Cortex of kidney (tissue), 1 donor: ENCODE measurements around the gene IL17RC.
"Not testable (repeated sequence)": the region's sequence is repeated elsewhere in the genome, so short reads cannot be mapped to it uniquely, and the experiment has no call there.

ENCODE experiments used
- DNase-seq: peaks from one replicate; lab custom pipeline; 2025; lab: John Stamatoyannopoulos, UW

The IL17RC gene

DNA sequence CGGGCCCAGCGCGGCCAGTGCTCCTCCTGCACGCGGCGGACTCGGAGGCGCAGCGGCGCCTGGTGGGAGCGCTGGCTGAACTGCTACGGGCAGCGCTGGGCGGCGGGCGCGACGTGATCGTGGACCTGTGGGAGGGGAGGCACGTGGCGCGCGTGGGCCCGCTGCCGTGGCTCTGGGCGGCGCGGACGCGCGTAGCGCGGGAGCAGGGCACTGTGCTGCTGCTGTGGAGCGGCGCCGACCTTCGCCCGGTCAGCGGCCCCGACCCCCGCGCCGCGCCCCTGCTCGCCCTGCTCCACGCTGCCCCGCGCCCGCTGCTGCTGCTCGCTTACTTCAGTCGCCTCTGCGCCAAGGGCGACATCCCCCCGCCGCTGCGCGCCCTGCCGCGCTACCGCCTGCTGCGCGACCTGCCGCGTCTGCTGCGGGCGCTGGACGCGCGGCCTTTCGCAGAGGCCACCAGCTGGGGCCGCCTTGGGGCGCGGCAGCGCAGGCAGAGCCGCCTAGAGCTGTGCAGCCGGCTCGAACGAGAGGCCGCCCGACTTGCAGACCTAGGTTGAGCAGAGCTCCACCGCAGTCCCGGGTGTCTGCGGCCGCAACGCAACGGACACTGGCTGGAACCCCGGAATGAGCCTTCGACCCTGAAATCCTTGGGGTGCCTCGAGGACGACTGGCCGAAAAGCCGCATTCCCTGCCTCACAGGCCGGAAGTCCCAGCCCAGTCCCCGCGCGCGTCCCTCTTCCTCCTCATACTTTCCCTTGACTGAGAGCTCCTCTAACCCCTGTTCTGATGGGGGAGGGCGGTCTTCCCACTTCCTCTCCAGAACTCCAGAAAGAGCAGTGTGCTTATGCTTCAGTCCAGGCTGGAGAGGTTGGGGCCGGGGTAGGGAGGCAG is 1.4 kb upstream of the IL17RC start:
- no peak for DNase-seq

GRCh38 chr3:9916346-9916733 is 558 bp upstream of the IL17RC start:
- no peak for DNase-seq

DNA sequence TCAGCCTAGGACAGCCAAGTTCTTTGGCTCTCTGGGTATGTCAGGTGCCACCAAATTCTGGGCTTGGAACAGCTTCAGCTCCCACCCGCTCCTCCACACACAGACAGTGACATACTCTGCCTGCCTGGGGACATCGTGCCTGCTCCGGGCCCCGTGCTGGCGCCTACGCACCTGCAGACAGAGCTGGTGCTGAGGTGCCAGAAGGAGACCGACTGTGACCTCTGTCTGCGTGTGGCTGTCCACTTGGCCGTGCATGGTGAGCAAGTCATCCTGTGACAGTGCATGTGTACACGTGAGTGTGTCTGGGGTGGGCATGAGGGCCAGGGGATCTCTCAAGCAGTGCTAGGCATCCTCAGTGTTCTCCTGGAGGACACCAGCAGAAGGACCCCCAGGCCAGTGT is 922 bp downstream of the IL17RC start:
- DNase-seq: no peak

GRCh38 chr3:9918261-9919038 is 1.6 kb downstream of the IL17RC start:
- no peak for DNase-seq

- DNase-seq: no peak
Measured at GRCh38 chr3:9928158-9928557, 11.3 kb downstream of the IL17RC start.

GRCh38 chr3:9930804-9931418 is 14.0 kb downstream of the IL17RC start:
- no peak for DNase-seq

GRCh38 chr3:9932535-9932842 is 15.6 kb downstream of the IL17RC start:
- DNase-seq: no peak

DNA sequence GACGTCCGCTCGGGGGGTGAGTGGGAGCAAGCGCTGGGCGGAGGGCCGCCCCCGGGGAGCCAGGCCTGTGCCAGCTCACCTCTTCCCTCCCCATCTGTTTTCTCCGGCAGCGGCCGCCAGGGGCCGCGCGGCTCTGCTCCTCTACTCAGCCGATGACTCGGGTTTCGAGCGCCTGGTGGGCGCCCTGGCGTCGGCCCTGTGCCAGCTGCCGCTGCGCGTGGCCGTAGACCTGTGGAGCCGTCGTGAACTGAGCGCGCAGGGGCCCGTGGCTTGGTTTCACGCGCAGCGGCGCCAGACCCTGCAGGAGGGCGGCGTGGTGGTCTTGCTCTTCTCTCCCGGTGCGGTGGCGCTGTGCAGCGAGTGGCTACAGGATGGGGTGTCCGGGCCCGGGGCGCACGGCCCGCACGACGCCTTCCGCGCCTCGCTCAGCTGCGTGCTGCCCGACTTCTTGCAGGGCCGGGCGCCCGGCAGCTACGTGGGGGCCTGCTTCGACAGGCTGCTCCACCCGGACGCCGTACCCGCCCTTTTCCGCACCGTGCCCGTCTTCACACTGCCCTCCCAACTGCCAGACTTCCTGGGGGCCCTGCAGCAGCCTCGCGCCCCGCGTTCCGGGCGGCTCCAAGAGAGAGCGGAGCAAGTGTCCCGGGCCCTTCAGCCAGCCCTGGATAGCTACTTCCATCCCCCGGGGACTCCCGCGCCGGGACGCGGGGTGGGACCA is 16.1 kb downstream of the IL17RC start:
- no peak for DNase-seq

GRCh38 chr3:9933561-9934234 is 16.8 kb downstream of the IL17RC start, which contains the start of gene CRELD1:
Gene CRELD1, plus strand, starts transcription at chr3:9933834. Its CDS starts 605 bp downstream, at chr3:9934439.
- no peak for DNase-seq

- no peak for DNase-seq
Measured at GRCh38 chr3:9934235-9934621, 17.3 kb downstream of the IL17RC start.

DNA sequence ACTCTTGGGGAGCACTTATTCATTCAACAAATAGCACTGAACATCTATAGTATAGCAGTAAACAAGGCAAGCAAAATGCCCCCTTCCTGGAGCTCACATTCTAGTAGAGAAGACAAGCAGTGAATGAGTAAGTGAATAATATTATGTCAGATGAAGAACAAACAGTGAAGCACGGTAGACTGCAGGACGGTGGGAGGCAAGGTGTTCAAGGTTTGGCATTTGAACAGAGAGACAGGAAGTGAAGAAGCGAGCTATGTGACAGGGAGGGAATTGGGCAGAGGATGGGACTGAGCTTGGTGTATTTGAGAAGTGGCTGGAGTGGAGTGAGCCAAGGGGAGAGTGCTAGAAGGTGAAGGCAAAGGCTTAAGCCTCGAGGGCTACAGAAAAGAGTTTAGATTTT is 18.1 kb downstream of the IL17RC start:
- DNase-seq: no peak

- no peak for DNase-seq
Measured at GRCh38 chr3:9935966-9936510, 19.1 kb downstream of the IL17RC start.

GRCh38 chr3:9937486-9938238 is 20.8 kb downstream of the IL17RC start:
- no peak for DNase-seq

- DNase-seq: no peak
Measured at GRCh38 chr3:9938966-9939365, 22.1 kb downstream of the IL17RC start.

DNA sequence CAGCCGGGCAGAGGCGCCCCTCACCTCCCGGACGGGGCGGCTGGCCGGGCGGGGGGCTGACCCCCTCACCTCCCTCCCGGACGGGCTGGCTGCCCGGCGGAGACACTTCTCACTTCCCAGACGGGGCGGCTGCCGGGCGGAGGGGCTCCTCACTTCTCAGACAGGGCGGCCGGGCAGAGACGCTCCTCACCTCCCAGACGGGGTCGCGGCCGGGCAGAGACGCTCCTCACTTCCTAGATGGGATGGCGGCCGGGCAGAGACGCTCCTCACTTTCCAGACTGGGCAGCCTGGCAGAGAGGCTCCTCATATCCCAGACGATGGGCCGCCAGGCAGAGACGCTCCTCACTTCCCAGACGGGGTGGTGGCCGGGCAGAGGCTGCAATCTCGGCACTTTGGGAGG is 23.0 kb downstream of the IL17RC start:
- DNase-seq: not testable (repeated sequence)

- DNase-seq: no peak
Measured at GRCh38 chr3:9940746-9941145, 23.8 kb downstream of the IL17RC start.

GRCh38 chr3:9942164-9942563 is 25.3 kb downstream of the IL17RC start:
- no peak for DNase-seq

DNA sequence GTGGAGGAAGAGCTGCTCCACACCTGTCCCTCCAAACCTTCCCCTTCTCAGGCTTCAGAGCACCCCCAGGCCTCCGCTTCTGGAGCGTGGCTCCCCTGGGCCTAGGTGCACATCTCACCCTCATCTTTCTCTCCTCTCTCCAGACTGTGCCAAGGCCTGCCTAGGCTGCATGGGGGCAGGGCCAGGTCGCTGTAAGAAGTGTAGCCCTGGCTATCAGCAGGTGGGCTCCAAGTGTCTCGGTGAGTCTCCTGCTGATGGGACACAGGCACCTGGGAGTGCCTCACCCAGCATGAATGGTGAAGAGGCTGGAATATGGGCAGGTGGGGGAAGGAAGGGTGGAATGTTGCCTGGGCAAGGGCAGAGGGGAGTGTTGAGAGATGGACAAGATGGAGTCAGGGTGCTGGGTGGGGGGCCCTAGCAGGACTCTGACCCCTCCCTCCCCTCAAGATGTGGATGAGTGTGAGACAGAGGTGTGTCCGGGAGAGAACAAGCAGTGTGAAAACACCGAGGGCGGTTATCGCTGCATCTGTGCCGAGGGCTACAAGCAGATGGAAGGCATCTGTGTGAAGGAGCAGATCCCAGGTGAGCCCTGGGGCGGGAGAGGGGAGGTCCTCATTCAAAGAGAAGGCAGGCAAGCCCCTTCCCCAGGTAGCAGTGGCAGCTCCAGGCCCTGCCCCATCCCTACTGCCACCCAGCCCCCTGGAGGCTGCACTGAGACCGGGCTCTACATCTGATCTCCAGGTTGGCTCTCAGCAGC is 26.2 kb downstream of the IL17RC start:
- DNase-seq: no peak

- no peak for DNase-seq
Measured at GRCh38 chr3:9944271-9944670, 27.4 kb downstream of the IL17RC start.

DNA sequence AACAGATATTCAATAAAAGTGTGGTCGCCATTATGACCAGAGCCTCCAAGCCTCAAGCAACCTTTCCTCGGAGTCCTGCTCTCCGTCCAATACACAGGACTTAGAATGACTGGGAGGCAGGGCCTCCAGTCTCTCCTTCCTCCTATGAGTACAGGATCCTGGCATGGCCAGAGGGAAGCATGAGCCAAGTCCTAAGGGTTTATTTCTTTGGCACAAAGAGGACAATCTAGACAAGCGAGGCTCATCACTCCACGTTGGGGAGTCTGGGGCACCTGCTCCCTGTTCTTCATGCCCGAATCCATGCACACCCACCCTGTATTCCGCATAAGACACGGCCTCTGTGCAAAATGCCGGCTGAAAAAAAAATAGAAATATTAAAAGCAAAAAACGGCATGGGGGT is 28.5 kb downstream of the IL17RC start:
- DNase-seq: no peak
